Cardiac muscle cell (in vitro differentiated cells and primary cell): ENCODE measurements around the gene DRC1. TPM values are rescaled to one million over a fixed set of nuclear protein-coding genes. Genes with fewer than 3 reads are reported as not detected.

Experiments
- DNase-seq, 2 donors: peaks; one replicate each; pipeline versions ENCODE4 v3.0.0 to v3.0.0-alpha.2; 2010 to 2017; ENCODE audit warnings: low read depth in 1 of 2, low spot score in 1 of 2
- H3K27ac ChIP-seq: fragments of 200-600 bp; sonication (generic); 2 replicates; pipeline ENCODE4 v1.5.1; 2016
- H3K27me3 ChIP-seq: fragments of 200-600 bp; sonication (generic); 2 replicates; pipeline ENCODE4 v1.6.0; 2016; ENCODE audit warnings: control low read depth
- H3K36me3 ChIP-seq: fragments of 200-600 bp; sonication (generic); 2 replicates; pipeline ENCODE4 v1.5.1; 2016; ENCODE audit warnings: control low read depth
- H3K4me1 ChIP-seq: fragments of 200-600 bp; sonication (generic); 2 replicates; pipeline ENCODE4 v1.8.1; 2017; ENCODE audit warnings: low read depth, mild to moderate bottlenecking, mixed run types
- H3K4me3 ChIP-seq: fragments of 200-600 bp; sonication (generic); 2 replicates; pipeline ENCODE4 v1.5.1; 2016; ENCODE audit warnings: mild to moderate bottlenecking
- H3K9me3 ChIP-seq: fragments of 200-600 bp; sonication (generic); 2 replicates; pipeline ENCODE4 v1.5.1; 2017; ENCODE audit warnings: low read depth, mild to moderate bottlenecking, control low read depth
- CTCF ChIP-seq: IDR thresholded peaks from 2 replicates; pipeline ENCODE4 v1.5.1; 2012; ENCODE audit warnings: low read depth, mild to moderate bottlenecking, low read length
- polyA plus RNA-seq: library from polyadenylated mRNA; unstranded; fragments of >200 nt; fragmentation: Nextera tagmentation; extraction: Ambion mirVana; gene quantifications from 2 replicates; pipeline ENCODE4 v1.2.1, GENCODE V29; 2016
- total RNA-seq: library from RNA; depleted of rRNA; stranded (reverse); fragments of >200 nt; gene quantifications from 2 replicates; pipeline ENCODE4 v1.2.3, GENCODE V29; 2016

The DRC1 gene
- total and polyA plus RNA-seq, 2 experiments from 2014 or later: not detected

- Histone ChIP-seq H3K9me3 (no peaks in the 10 kb centered on the region), H3K4me1 (no peaks in the 10 kb centered on the region), H3K27ac (no peak overlapping the region), H3K27me3 (peaks cover 3% of the 10 kb centered on the region), H3K36me3 (no peaks in the 10 kb centered on the region), H3K4me3 (no peak overlapping the region)
- DNase-seq: no peak
- TF ChIP-seq CTCF: no peak
Measured at GRCh38 chr2:26494891-26495290, 93.2 kb downstream of the DRC1 start.

GRCh38 chr2:26495705-26496297 lies 94.1 kb downstream of the DRC1 start:
- Histone ChIP-seq H3K27me3 (peaks cover 3% of the 10 kb centered on the region), H3K4me3 (no peak overlapping the region), H3K27ac (no peak overlapping the region), H3K36me3 (no peaks in the 10 kb centered on the region), H3K9me3 (no peaks in the 10 kb centered on the region), H3K4me1 (no peaks in the 10 kb centered on the region)
- TF ChIP-seq CTCF: no peak
- DNase-seq: no peak

- H3K4me3 ChIP-seq: no peak overlapping the region
- peaks cover 17% of the 10 kb centered on the region for H3K27me3 ChIP-seq
- TF ChIP-seq CTCF: no peak
- H3K9me3 ChIP-seq: no peaks in the 10 kb centered on the region
- H3K27ac ChIP-seq: no peak overlapping the region
- H3K4me1 ChIP-seq: no peaks in the 10 kb centered on the region
- H3K36me3 ChIP-seq: no peaks in the 10 kb centered on the region
- no peak for DNase-seq
Measured at GRCh38 chr2:26500406-26500805, 98.7 kb downstream of the DRC1 start.

DNA sequence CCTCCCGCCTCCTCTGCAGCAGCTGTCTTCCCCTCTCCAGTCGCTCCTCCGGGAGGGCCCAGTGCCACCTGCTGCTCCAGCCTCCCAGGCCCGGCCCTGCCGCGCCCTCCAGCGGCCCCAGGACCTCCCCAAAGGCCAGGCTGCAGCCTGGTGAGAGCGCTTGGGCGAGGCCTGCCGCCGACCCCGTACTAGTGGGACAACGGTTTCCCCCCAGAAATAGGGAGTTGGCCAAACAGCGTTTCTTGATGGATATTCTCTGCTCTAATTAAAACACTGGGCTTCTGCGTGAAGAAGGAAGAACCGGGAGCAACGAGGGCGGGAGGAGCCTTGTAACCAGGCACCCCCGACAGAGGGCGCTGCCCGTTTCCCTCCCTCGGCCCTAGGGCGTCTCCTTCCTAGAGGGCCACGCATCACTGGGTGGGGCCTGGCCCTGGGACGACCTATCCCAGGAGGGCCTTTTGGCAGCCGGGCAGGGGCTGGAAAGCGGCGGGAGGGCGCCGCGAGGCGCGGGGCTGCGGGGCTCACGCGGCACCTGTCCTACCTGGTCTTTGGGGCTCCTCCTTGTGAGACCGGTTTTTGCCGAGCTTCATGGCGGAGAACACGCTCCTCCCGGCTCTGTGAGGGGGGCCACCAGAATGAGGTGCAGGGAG lies 101.6 kb downstream of the DRC1 start:
- peak; percentile 70 to 92 for DNase-seq
- H3K9me3 ChIP-seq: no peaks in the 10 kb centered on the region
- TF ChIP-seq CTCF: peak; percentile 96
- H3K4me3 ChIP-seq: peak overlapping the region; percentile 29
- no peaks in the 10 kb centered on the region for H3K4me1 ChIP-seq
- H3K27me3 ChIP-seq: peaks cover 15% of the 10 kb centered on the region
- H3K36me3 ChIP-seq: no peaks in the 10 kb centered on the region
- H3K27ac ChIP-seq: no peak overlapping the region

GRCh38 chr2:26504002-26504401 lies 102.3 kb downstream of the DRC1 start:
- DNase-seq: no peak
- Histone ChIP-seq H3K9me3 (no peaks in the 10 kb centered on the region), H3K36me3 (no peaks in the 10 kb centered on the region), H3K27ac (no peak overlapping the region), H3K4me3 (peak overlapping the region; percentile 29), H3K4me1 (no peaks in the 10 kb centered on the region), H3K27me3 (peaks cover 17% of the 10 kb centered on the region)
- TF ChIP-seq CTCF: no peak
